Activated CD4-positive, CD25-positive, alpha-beta regulatory T cell (primary cell): ENCODE measurements around the gene REPS2.

ENCODE experiments used
- DNase-seq, 4 experiments: peaks; one replicate each; lab custom pipeline; 2025; lab: John Stamatoyannopoulos, UW

Gene REPS2

GRCh38 chrX:17081968-17082367 lies 135.5 kb downstream of the REPS2 start:
- no peak for DNase-seq

GRCh38 chrX:17082831-17083230 lies 136.4 kb downstream of the REPS2 start:
- DNase-seq, result no peak

- DNase-seq, result no peak
Observed at GRCh38 chrX:17086317-17086716, 139.9 kb downstream of the REPS2 start.

- DNase-seq, result no peak
Observed at GRCh38 chrX:17095161-17095560, 148.7 kb downstream of the REPS2 start.

- DNase-seq, result no peak
Observed at GRCh38 chrX:17098516-17099247, 152.2 kb downstream of the REPS2 start.

- DNase-seq, result no peak
Observed at GRCh38 chrX:17104433-17104832, 158.0 kb downstream of the REPS2 start.

GRCh38 chrX:17120816-17121215 lies 174.4 kb downstream of the REPS2 start:
- no peak for DNase-seq

GRCh38 chrX:17154001-17154400 lies 207.5 kb downstream of the REPS2 start:
- no peak for DNase-seq

GRCh38 chrX:17160975-17161374 lies 214.5 kb downstream of the REPS2 start:
- DNase-seq, result no peak

- DNase-seq, result no peak
Observed at GRCh38 chrX:17161991-17162390, 215.5 kb downstream of the REPS2 start.

- DNase-seq, result no peak
Observed at GRCh38 chrX:17164079-17164478, 217.6 kb downstream of the REPS2 start.

- DNase-seq, result no peak
Observed at GRCh38 chrX:17164941-17165340, 218.5 kb downstream of the REPS2 start.

- no peak for DNase-seq
Observed at GRCh38 chrX:17167915-17168314, 221.5 kb downstream of the REPS2 start.

- DNase-seq, result no peak
Observed at GRCh38 chrX:17170973-17171372, 224.5 kb downstream of the REPS2 start.

- DNase-seq, result no peak
Observed at GRCh38 chrX:17174671-17175070, 228.2 kb downstream of the REPS2 start.

- DNase-seq, result no peak
Observed at GRCh38 chrX:17182317-17182716, 235.9 kb downstream of the REPS2 start.

- DNase-seq, result no peak
Observed at GRCh38 chrX:17183566-17183965, 237.1 kb downstream of the REPS2 start.

GRCh38 chrX:17185431-17185830 lies 239.0 kb downstream of the REPS2 start:
- DNase-seq, result no peak

- DNase-seq, result no peak
Observed at GRCh38 chrX:17187136-17187756, 240.8 kb downstream of the REPS2 start.

GRCh38 chrX:17192106-17192505 lies 245.6 kb downstream of the REPS2 start:
- no peak for DNase-seq
